HUES48 (cell line): Measurements from ENCODE around the gene UBL7.
"Not testable (repeated sequence)": the region's sequence is repeated elsewhere in the genome, so short reads cannot be mapped to it uniquely, and the experiment has no call there.

ENCODE experiments used
- H3K27ac ChIP-seq: one replicate; pipeline ENCODE4 v1.7.0; 2013; ENCODE audit warnings: low read depth, low read length, inconsistent platforms
- H3K27me3 ChIP-seq: 2 replicates; pipeline ENCODE4 v1.6.1; 2013; ENCODE audit warnings: mild to moderate bottlenecking, low read length; ENCODE audit not compliant: control insufficient read depth, insufficient read depth
- H3K36me3 ChIP-seq: 2 replicates; pipeline ENCODE4 v1.6.1; 2013; ENCODE audit warnings: low read length; ENCODE audit not compliant: control insufficient read depth, insufficient read depth
- H3K4me1 ChIP-seq: 2 replicates; pipeline ENCODE4 v1.6.1; 2013; ENCODE audit warnings: mild to moderate bottlenecking, low read length; ENCODE audit not compliant: control insufficient read depth, insufficient read depth
- H3K4me3 ChIP-seq: 2 replicates; pipeline ENCODE4 v1.5.1; 2013; ENCODE audit warnings: mild to moderate bottlenecking, low read depth, low read length
- H3K9ac ChIP-seq: 2 replicates; pipeline ENCODE4 v1.6.1; 2013; ENCODE audit warnings: mild to moderate bottlenecking, low read depth, low read length, moderate library complexity
- H3K9me3 ChIP-seq: 2 replicates; pipeline ENCODE4 v1.6.1; 2013; ENCODE audit warnings: low read length; ENCODE audit not compliant: control insufficient read depth, insufficient read depth

Gene UBL7

DNA sequence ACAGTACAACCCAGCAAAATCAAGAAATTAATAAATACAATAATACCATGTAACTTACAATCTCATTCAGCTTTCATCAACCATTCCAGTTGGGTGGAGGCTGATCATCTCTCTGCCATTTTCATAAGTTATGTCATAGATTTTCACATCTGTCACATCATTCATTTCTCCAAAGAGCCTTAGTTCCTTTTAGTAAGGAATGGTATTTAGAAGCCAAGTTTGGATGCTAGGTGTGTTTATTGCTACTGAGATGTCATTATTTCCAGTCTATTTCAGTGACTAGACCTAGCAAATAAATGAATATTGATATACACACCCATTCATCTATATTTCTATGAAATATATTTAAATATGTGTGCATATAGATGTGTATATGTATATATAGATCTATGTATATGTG lies 2.7 kb upstream of the UBL7 start:
- Histone ChIP-seq H3K4me3 (no peak overlapping the region), H3K4me1 (peaks cover 12% of the 10 kb centered on the region; the same call in 1 of the 2 replicates), H3K9me3 (no peaks in the 10 kb centered on the region), H3K9ac (no peak overlapping the region), H3K27me3 (no peaks in the 10 kb centered on the region), H3K36me3 (peaks cover 10% of the 10 kb centered on the region; the same call in 1 of the 2 replicates), H3K27ac (no peak overlapping the region)

DNA sequence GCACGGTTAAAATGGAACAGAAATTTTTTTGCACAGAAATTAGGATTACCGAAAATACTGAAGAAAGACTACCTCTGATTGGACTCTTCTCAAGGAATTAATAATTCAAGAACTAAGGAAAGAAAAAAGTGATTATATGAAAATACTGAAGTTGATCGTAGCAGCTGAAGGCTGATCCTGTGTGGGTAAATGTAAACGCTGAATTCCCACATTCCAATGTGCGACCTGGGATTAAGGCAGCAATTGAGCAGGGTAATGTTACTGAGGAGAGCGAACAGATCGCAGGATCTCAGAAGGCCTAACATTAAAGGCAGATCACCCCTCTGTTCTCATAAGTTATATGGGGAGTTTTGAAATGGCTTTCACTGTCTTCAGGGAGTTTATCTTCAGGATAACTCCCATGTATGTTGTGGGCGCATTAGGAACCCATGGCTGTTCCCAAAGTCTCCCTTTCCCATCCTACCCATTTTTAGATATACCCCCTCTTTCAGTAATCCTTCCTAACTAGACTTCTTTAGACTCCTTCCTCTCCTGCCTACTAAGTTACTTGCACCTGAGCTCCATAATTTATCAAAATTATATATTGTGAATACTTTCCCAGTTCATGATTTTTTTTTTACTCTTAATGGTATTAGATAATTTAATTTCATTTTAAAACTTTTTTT lies 1.0 kb upstream of the UBL7 start:
- Histone ChIP-seq H3K9ac (0 out of 2 replicates have a peak overlapping the region, but pooled peaks have one; percentile 82), H3K27ac (peak overlapping the region; percentile 96), H3K9me3 (no peaks in the 10 kb centered on the region), H3K4me3 (peak overlapping the region; percentile 91), H3K4me1 (peaks cover 12% of the 10 kb centered on the region; the same call in 1 of the 2 replicates), H3K27me3 (no peaks in the 10 kb centered on the region), H3K36me3 (peaks cover 10% of the 10 kb centered on the region)

DNA sequence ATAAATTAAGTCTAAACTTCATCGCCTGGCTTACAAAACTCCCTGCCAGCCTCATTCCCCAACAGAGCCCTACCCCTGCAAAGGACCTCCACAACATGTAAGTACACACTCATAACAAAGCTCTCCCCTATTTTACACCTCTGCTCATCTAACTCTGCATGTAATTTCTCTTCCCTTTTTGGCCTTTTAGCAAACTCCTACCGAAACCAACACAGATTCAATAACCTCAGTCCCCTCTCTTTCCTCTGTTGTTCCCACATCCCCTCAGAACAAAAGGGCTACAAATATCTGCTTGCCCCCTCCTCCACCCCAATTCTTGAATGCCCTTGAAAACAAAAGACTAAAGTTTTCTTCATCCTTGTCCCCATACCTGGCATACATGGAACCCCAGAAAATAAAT lies 662 bp downstream of the UBL7 start:
- Histone ChIP-seq H3K27me3 (no peaks in the 10 kb centered on the region), H3K9ac (peak overlapping the region; percentile 80), H3K27ac (peak overlapping the region; percentile 96), H3K4me1 (peaks cover 12% of the 10 kb centered on the region; the same call in 1 of the 2 replicates), H3K4me3 (peak overlapping the region; percentile 91), H3K36me3 (peaks cover 18% of the 10 kb centered on the region), H3K9me3 (no peaks in the 10 kb centered on the region)

DNA sequence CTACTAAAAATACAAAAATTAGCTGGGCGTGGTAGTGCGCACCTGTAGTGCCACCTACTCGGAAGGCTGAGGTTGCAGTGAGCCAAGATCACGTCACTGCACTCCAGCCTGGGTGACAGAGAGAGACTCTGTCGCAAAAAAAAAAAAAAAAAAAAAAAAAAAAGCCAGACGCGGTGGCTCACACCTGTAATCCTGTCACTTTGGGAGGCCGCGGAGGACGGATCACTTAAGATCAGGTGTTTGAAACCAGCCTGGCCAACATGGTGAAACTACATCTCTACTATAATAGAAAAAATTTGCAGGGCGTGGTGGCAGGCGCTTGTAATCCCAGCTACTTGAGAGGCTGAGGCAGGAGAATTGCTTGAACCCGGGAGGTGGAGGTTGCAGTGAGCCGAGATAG lies 1.2 kb downstream of the UBL7 start:
- H3K27ac ChIP-seq, H3K9me3 ChIP-seq, H3K27me3 ChIP-seq, H3K9ac ChIP-seq, H3K4me3 ChIP-seq: not testable (repeated sequence)
- H3K36me3 ChIP-seq, result peaks cover 23% of the 10 kb centered on the region
- peaks cover 12% of the 10 kb centered on the region; the same call in 1 of the 2 replicates for H3K4me1 ChIP-seq

DNA sequence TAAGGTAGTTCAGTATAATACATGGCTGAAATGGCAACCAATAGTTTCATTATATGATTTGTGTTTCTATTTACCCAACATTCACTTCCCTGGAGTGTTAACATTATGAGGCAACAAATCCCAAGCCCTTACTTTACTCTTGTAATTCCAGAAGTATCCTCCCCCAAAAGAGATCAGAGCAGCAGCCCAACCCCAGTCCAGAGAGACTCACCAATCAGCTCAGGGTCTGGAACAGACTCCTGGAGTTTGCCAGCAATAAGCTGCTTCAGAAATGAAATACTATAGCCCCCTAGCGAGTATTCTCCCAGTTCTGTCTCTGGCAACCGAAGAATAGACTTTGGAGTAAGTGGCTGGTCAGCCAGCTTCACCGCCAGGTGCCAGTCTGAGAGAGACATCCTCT lies 2.5 kb downstream of the UBL7 start:
- Histone ChIP-seq H3K27ac (no peak overlapping the region), H3K36me3 (peaks cover 23% of the 10 kb centered on the region), H3K9me3 (no peaks in the 10 kb centered on the region), H3K27me3 (no peaks in the 10 kb centered on the region), H3K4me3 (no peak overlapping the region), H3K9ac (no peak overlapping the region), H3K4me1 (peaks cover 12% of the 10 kb centered on the region; the same call in 1 of the 2 replicates)

DNA sequence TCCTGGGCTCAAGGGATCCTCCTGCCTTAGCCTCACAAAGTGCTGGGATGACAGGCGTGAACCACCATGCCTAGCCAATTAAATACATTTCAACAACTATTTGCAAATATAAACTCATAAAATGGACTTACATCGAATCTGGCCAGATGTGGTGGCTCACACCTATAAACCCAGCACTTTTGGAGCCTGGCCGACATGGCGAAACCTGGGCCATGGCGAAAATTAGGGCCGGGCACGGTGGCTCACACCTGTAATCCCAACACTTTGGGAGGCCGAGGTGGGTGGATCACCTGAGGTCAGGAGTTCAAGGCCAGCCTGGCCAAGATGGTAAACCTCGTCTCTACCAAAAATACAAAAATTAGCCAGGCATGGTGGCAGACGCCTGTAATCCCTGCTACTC lies 3.9 kb downstream of the UBL7 start:
- not testable (repeated sequence) for H3K4me3 ChIP-seq, H3K27me3 ChIP-seq

DNA sequence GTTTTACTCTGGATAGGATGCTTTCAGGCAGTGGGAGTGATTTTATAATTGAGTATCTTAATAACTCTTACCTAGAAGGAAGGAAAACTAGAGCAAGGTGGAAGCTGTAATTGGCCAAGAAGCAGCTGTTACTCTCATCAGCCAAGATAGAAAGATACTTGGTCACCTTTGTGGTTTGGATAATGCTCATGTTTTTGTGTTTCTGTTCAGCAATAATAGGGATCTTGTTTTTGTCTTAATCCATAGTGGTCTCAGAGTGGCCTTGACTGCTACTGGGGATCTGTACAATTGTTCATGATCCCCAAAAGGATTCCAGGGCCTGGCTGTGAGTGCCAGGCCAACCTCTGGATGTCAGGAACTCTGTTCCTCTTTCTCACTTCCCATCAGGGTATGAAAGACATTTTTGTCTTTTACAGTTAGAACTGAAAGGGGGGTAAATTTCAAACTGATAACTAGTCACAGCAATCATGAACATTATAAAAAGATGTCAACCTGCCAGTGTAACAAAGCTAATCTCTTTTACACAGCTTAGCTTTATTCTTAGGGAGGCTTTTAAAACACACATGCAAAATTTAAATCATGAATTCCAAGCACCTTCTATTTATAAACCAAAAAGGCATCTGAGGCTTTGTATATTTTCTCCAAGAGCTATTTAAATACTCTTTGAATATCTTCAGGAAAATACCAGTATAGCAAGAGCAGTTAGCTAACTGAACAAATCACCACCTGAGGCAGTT lies 6.0 kb downstream of the UBL7 start:
- no peaks in the 10 kb centered on the region for H3K27me3 ChIP-seq
- H3K4me3 ChIP-seq, result no peak overlapping the region
- H3K9me3 ChIP-seq, result no peaks in the 10 kb centered on the region
- peaks cover 47% of the 10 kb centered on the region for H3K36me3 ChIP-seq
- H3K4me1 ChIP-seq, result no peaks in the 10 kb centered on the region
- H3K27ac ChIP-seq, result peak overlapping the region; percentile 0
- H3K9ac ChIP-seq, result no peak overlapping the region

More for the DNA sequence above, 3.9 kb downstream of the UBL7 start:
- H3K9me3 ChIP-seq, H3K4me1 ChIP-seq, H3K27ac ChIP-seq, H3K9ac ChIP-seq: not testable (repeated sequence)
- H3K36me3 ChIP-seq, result peaks cover 30% of the 10 kb centered on the region

DNA sequence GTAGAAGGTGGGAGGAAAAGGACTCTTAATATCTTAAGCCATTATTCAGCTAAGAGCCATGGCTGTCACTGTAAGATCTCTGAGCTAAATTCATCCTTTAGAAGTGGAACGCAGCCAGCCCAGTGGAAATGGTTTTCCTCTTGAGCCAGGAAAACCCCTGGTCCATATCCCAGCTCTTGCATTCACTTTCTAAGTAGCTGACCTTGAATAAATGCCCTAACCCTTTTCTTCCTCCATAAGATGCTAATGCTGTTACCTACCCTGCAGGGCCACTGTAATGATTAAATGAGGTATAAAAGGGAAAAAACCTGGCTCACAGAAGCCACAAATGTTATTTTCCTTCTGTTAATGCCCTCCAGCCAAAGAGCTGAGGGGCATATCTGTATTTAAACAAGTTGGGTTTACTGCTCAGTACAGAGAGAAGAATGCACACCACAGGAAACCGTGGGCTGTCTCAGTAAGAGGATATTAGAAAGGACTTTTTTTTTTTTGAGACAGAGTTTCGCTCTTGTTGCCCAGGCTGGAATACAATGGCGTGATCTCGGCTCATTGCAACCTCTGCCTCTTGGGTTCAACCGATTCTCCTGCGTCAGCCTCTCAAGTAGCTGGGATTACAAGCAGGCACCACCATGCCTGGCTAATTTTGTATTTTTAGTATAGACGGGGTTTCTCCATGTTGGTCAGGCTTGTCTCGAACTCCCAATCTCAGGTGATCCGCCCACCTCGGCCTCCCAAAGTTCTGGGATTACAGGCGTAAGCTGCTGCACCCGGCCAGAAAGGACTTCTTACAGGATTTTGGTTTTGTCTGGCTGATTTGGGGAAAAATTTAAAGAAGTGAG lies 6.8 kb downstream of the UBL7 start:
- no peak overlapping the region for H3K4me3 ChIP-seq
- H3K27ac ChIP-seq, result peak overlapping the region; percentile 66
- no peaks in the 10 kb centered on the region for H3K9me3 ChIP-seq
- H3K9ac ChIP-seq, result no peak overlapping the region
- no peaks in the 10 kb centered on the region for H3K4me1 ChIP-seq
- H3K27me3 ChIP-seq, result no peaks in the 10 kb centered on the region
- peaks cover 54% of the 10 kb centered on the region for H3K36me3 ChIP-seq

DNA sequence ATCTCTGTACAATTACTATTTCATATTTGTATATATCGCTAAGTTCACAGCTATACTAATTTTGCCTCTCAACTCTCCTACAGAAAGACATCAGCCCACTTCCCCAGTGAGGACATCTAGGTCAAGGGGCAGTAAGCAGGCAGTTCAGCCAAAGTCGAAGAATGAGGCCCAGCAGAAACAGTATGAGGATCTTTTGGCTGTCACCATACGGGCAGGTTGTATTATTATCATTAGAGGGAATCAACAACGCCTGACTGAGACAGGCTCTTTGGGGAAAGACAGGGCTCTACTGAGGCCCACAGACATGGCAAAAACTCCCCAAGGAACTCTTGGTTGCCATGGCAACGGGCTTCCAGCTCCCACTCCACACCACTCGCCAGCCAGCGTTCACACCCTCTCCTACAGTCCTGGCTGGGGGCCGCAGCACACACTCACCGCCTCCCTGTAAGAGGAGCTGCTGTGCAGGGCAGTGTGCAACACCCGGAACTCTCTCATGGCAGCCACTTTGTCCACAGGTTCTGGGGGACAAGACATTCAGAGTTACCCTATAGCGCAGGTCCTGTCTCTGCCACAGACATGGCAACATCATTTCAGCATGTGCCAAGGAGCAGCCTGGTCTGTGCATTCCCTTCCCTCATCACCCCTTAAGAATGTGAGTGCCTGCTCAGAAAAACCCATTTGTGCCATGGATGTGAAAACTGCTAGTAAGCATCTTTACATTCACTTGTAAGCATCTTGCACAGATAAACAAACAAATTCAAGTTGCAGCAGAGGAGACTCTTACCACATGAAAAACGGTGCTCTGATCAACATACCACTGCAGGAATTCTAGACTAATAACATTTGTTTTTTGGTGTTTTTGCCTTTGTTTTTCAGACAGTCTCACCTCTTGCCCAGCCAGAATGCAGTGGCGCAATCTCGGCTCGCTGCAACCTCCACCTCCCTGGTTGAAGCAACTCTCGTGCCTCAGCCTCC lies 8.8 kb downstream of the UBL7 start:
- peaks cover 70% of the 10 kb centered on the region for H3K36me3 ChIP-seq
- H3K27me3 ChIP-seq, result no peaks in the 10 kb centered on the region
- H3K9me3 ChIP-seq, result no peaks in the 10 kb centered on the region
- no peak overlapping the region for H3K4me3 ChIP-seq
- no peaks in the 10 kb centered on the region for H3K4me1 ChIP-seq
- no peak overlapping the region for H3K9ac ChIP-seq
- no peak overlapping the region for H3K27ac ChIP-seq

DNA sequence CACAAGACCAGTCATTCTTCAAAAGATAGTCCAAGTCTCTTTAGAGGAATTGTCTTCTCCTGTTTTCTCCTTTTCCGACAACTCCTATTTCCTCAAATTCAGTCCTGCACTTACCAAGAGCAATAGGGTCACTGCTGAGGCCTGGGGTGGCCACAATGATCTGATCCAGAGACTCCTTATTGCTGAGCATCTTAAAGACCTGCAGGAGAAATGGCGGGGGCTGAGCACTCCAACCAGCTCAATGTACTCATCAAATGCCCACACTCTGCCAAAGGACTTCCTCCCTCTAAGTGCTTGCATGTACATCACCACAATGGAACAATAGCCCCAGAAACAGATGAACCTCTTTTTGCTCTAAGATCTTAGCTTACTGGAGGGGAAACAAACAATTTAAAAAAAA lies 9.6 kb downstream of the UBL7 start:
- Histone ChIP-seq H3K27ac (no peak overlapping the region), H3K4me3 (no peak overlapping the region), H3K9me3 (no peaks in the 10 kb centered on the region), H3K27me3 (no peaks in the 10 kb centered on the region), H3K36me3 (peaks cover 71% of the 10 kb centered on the region), H3K4me1 (no peaks in the 10 kb centered on the region), H3K9ac (no peak overlapping the region)
